ENCODE measurements around the gene PPFIA2. TPM values are rescaled to one million over a fixed set of nuclear protein-coding genes. Genes with fewer than 3 reads are reported as not detected.

Gene PPFIA2
- total RNA-seq, 6 experiments from 2014 or later: 0.12 to 1.2 (median 0.56) TPM; not detected in 2

DNA sequence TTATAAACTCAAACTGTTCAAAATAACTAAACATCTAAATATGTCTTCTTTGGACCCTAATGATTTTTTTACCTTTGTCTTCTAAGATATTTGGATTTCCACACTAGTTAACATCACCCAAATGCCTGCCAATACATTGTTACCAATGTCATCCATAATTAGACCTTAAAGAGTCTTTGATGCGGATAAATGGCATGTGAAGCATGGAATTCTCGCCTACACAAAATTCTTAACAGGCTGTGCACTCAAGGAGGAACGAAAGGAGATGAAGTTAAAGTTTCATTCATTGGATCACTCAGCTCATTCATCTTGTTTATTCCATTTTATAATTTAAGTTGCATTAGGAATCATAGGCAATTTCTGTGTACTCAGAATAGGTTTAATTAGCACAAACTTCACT lies 461.5 kb downstream of the PPFIA2 start:
- H3K27ac ChIP-seq: no peak overlapping the region
- WGBS (ENCODE audit: insufficient coverage, low coverage, low lambda C conversion rate, missing lambda C conversion rate): 68% methylated on average over 3 of the region's 3 CpGs
- intact Hi-C loops (cut with DNase I): no loop called here
- H3K4me3 ChIP-seq: no peak overlapping the region
- ATAC-seq (no peak), DNase-seq (no peak)
- H3K36me3 ChIP-seq: no peaks in the 10 kb centered on the region
- TF ChIP-seq, protein P1, sequence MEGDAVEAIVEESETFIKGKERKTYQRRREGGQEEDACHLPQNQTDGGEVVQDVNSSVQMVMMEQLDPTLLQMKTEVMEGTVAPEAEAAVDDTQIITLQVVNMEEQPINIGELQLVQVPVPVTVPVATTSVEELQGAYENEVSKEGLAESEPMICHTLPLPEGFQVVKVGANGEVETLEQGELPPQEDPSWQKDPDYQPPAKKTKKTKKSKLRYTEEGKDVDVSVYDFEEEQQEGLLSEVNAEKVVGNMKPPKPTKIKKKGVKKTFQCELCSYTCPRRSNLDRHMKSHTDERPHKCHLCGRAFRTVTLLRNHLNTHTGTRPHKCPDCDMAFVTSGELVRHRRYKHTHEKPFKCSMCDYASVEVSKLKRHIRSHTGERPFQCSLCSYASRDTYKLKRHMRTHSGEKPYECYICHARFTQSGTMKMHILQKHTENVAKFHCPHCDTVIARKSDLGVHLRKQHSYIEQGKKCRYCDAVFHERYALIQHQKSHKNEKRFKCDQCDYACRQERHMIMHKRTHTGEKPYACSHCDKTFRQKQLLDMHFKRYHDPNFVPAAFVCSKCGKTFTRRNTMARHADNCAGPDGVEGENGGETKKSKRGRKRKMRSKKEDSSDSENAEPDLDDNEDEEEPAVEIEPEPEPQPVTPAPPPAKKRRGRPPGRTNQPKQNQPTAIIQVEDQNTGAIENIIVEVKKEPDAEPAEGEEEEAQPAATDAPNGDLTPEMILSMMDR (IDR thresholded peaks at IDR 0.05): no peak
- no peak for TF ChIP-seq POLR2A (IDR thresholded peaks at IDR 0.05)
- no peaks in the 10 kb centered on the region for H3K4me1 ChIP-seq
- no peaks in the 10 kb centered on the region for H3K9me3 ChIP-seq
- H3K27me3 ChIP-seq: no peaks in the 10 kb centered on the region

DNA sequence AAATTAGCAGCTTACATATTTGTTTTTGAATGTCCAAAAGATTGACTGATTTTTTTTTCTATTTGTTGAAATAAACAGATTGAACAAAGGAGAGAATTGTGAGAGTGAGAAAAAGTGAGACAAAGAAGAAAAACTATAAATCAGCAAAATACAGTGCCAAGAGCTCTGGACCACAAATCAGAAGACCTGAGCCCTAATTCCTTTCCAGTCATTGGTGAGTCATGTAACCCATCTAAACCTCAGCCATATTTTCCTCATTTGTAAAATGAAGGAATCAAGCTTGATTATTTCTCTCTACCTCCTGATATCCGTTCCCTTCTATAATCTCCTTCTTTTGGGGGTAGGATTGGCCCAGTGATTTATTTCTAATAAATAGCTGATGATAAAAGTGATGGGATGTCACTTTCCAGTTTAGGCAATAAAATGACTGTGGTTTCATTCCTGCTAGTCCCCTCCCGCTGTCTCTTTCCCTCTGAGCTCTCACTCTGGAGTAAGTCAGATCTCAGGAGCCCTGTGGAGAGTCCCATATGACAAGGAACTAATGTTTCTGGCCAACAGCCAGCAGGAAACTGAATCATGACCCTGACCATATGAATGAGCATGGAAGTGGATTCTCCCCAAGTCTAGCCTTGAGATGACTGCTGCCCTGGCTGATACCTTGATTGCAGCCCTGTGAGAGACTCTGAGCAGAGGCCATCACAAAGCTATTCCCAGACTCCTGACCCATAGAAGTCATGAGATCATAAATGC lies 462.4 kb downstream of the PPFIA2 start:
- WGBS (ENCODE audit: insufficient coverage, low coverage, low lambda C conversion rate, missing lambda C conversion rate): 41% methylated on average over 2 of the region's 2 CpGs
- Histone ChIP-seq H3K36me3 (no peaks in the 10 kb centered on the region), H3K27me3 (no peaks in the 10 kb centered on the region), H3K9me3 (no peaks in the 10 kb centered on the region), H3K4me3 (no peak overlapping the region), H3K27ac (no peak overlapping the region), H3K4me1 (no peaks in the 10 kb centered on the region)
- intact Hi-C loops (cut with DNase I): no loop called here
- ATAC-seq: no peak
- TF ChIP-seq, protein P1 (IDR thresholded peaks at IDR 0.05): no peak
- TF ChIP-seq POLR2A (IDR thresholded peaks at IDR 0.05): no peak
- no peak for DNase-seq

DNA sequence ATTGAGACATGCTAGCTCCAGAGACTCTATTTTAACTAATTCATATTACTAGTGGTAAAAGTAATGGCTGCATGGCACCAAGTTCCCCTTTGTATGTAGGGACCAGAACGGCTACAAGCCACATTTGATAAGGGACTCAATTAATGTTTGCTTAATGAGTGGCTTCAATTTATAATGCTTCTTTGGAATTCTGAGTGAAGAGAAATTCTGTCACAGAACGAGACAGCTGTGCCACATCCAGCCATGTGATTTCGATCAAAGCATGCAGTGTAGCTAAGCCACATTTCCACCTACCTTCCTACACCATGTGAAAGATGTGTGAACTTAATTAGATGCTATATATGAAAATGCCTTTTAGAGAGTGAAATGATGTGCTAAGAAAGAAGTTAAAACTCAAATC lies 463.9 kb downstream of the PPFIA2 start:
- intact Hi-C loops (cut with DNase I): no loop called here
- WGBS (ENCODE audit: insufficient coverage, low coverage, low lambda C conversion rate, missing lambda C conversion rate): 57% methylated on average over 3 of the region's 3 CpGs
- no peaks in the 10 kb centered on the region for H3K36me3 ChIP-seq

DNA sequence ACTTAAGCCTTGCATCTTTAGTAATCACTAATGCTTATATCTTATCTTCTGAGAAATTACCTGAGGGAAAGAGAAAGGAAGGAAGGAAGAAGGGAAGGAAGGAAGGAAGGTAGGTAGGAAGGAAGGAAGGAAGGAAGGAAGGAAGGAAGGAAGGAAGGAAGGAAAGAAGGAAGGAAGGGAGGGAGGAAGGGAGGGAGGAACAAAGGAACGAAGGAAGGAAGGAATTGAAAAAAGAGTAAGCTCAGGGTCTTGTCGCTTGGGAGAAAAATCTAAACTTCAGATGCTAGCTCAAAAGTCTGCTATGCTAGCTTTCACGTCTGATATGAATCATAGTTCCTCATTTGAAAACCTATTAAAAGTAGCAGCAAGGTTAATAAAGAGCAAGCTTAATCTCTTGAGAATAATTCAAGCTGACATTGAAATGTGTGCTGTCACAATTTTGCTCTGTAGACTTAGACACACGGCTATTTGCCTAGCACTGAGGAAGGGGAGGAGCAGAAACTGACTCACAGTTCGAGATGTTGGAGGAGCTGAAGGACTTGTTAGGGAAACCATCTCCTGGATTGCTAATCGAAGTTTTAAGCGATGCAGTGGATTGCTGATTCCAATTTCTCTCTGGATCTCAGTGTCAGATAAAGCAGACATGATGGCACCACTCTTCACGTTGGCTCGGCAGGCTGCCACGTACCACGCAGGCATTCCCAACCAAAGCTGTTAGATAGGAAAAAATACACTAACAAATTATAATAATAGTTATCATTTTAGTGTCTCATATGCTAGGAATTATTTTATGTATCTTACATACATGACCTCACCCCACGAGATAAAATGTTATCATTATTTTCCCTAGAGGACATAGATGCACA lies 464.6 kb downstream of the PPFIA2 start:
- intact Hi-C loops (cut with DNase I): no loop called here
- WGBS (ENCODE audit: insufficient coverage, low coverage, low lambda C conversion rate, missing lambda C conversion rate): 56% methylated on average over 12 of the region's 12 CpGs
- Histone ChIP-seq H3K4me3 (no peak overlapping the region), H3K27me3 (no peaks in the 10 kb centered on the region), H3K9me3 (no peaks in the 10 kb centered on the region), H3K27ac (no peak overlapping the region), H3K36me3 (no peaks in the 10 kb centered on the region), H3K4me1 (no peaks in the 10 kb centered on the region)
- TF ChIP-seq, protein P1 (IDR thresholded peaks at IDR 0.05): no peak
- no peak for TF ChIP-seq POLR2A (IDR thresholded peaks at IDR 0.05)
- no peak for DNase-seq
- no peak for ATAC-seq

More for the DNA sequence above, 463.9 kb downstream of the PPFIA2 start:
- DNase-seq (no peak), ATAC-seq (no peak)
- H3K27me3 ChIP-seq: no peaks in the 10 kb centered on the region
- no peak for TF ChIP-seq POLR2A (IDR thresholded peaks at IDR 0.05)
- TF ChIP-seq, protein P1 (IDR thresholded peaks at IDR 0.05): no peak
- H3K27ac ChIP-seq: no peak overlapping the region
- H3K4me1 ChIP-seq: no peaks in the 10 kb centered on the region
- no peaks in the 10 kb centered on the region for H3K9me3 ChIP-seq
- no peak overlapping the region for H3K4me3 ChIP-seq
